Endothelial cell of umbilical vein (primary cell): ENCODE measurements around the gene SLC38A8. TPM values are rescaled to one million over a fixed set of nuclear protein-coding genes. Genes with fewer than 3 reads are reported as not detected.

ENCODE experiments used
- BruUV-seq: library from RNA; stranded (reverse); fragments of 400-500 nt; replicated peaks from 2 replicates; lab custom pipeline; 2021; lab: Mats Ljungman, UMichigan
- CTCF ChIA-PET: fragments of 300-600, 350-600 bp; sonication (Branson Sonifier 250); formaldehyde crosslinking; loops from one replicate; lab custom pipeline; 2021; ENCODE audit warnings: antibody characterized with exemption, inconsistent platforms; lab: Charles Lee
- POLR2A ChIA-PET: fragments of 300-600, 350-600 bp; sonication (Branson Sonifier 250); formaldehyde crosslinking; loops from one replicate; lab custom pipeline; 2021; ENCODE audit warnings: antibody characterized with exemption, inconsistent platforms; lab: Charles Lee
- DNase-seq: peaks from one replicate; pipeline ENCODE4 v3.0.0-alpha.2; 2011; ENCODE audit warnings: low read depth, low spot score
- FAIRE-seq: peaks from 2 replicates; lab custom pipeline; 2011; peaks lifted over from hg19 to GRCh38; lab: Jason Lieb, UNC
- H2AFZ ChIP-seq: 2 replicates; pipeline ENCODE4 v1.6.0; 2012; ENCODE audit warnings: low read depth, low read length, control low read depth, inconsistent platforms
- H3K27ac ChIP-seq: 2 replicates; pipeline ENCODE4 v1.5.1; 2011; ENCODE audit warnings: low read depth, mild to moderate bottlenecking, control low read depth, low read length, moderate library complexity; ENCODE audit not compliant: insufficient read depth
- H3K27me3 ChIP-seq, 2 experiments: 2 replicates each; pipeline versions ENCODE4 v1.6.0 to v1.6.1; 2011; ENCODE audit warnings: low read length in 2 of 2, mixed read lengths in 1 of 2; ENCODE audit not compliant: control insufficient read depth in 2 of 2, insufficient read depth in 2 of 2
- H3K36me3 ChIP-seq, 2 experiments: 2 replicates in 1 of 2; 3 replicates in 1 of 2; pipeline ENCODE4 v1.5.1; 2011; ENCODE audit warnings: low read length in 2 of 2, mild to moderate bottlenecking in 1 of 2, moderate library complexity in 1 of 2; ENCODE audit not compliant: control insufficient read depth in 2 of 2, insufficient read depth in 2 of 2; ENCODE audit errors: extremely low read depth in 1 of 2
- H3K4me1 ChIP-seq: 3 replicates; pipeline ENCODE4 v1.5.1; 2011; ENCODE audit warnings: mild to moderate bottlenecking, low read length; ENCODE audit not compliant: control insufficient read depth, insufficient read depth; ENCODE audit errors: extremely low read depth
- H3K4me2 ChIP-seq: 2 replicates; pipeline ENCODE4 v1.6.1; 2011; ENCODE audit warnings: low read length, control low read depth, mixed read lengths; ENCODE audit not compliant: insufficient read depth
- H3K4me3 ChIP-seq, 3 experiments: fragments of 200-600 bp in 1 of 3; sonication (generic), shearing (Covaris generic) in 1 of 3; replicated peaks in 1 of 3; 2 replicates each; pipeline ENCODE4 v1.5.1; 2011 to 2016; ENCODE audit warnings: control low read depth in 3 of 3, low read length in 3 of 3, mild to moderate bottlenecking in 2 of 3, inconsistent platforms in 1 of 3, low read depth in 1 of 3, moderate library complexity in 1 of 3; ENCODE audit not compliant: insufficient read depth in 1 of 3
- H3K79me2 ChIP-seq: 2 replicates; pipeline ENCODE4 v1.6.0; 2012; ENCODE audit warnings: low read length, inconsistent platforms; ENCODE audit not compliant: control insufficient read depth, insufficient read depth
- H3K9ac ChIP-seq: replicated peaks from 2 replicates; pipeline ENCODE3; 2011; ENCODE audit warnings: low read length, control low read depth; ENCODE audit not compliant: insufficient read depth; ENCODE audit errors: extremely low read depth
- H3K9me1 ChIP-seq: replicated peaks from 3 replicates; pipeline ENCODE4 v1.6.0; 2011; ENCODE audit warnings: mild to moderate bottlenecking, low read length; ENCODE audit not compliant: control insufficient read depth, insufficient read depth; ENCODE audit errors: extremely low read depth
- H3K9me3 ChIP-seq: replicated peaks from 2 replicates; pipeline ENCODE4 v1.5.1; 2012; ENCODE audit warnings: low read length, inconsistent platforms; ENCODE audit not compliant: control insufficient read depth, insufficient read depth
- H4K20me1 ChIP-seq: replicated peaks from 2 replicates; pipeline ENCODE3; 2011; ENCODE audit warnings: mild to moderate bottlenecking, low read length; ENCODE audit not compliant: control insufficient read depth, insufficient read depth; ENCODE audit errors: extremely low read depth
- CTCF ChIP-seq, 2 donors: IDR thresholded peaks; 1 replicate in 1 of 2; 2 replicates in 1 of 2; pipeline ENCODE4 v1.5.1; 2011; ENCODE audit warnings: low read length in 2 of 2, mild to moderate bottlenecking in 2 of 2, moderate library complexity in 2 of 2, control low read depth in 1 of 2, inconsistent platforms in 1 of 2, low read depth in 1 of 2; ENCODE audit not compliant: insufficient read depth in 1 of 2; ENCODE audit errors: extremely low read depth in 1 of 2
- EZH2 ChIP-seq: IDR thresholded peaks from 2 replicates; pipeline ENCODE4 v1.6.1; 2012; ENCODE audit warnings: borderline replicate concordance, low read depth, mild to moderate bottlenecking, moderate library complexity, low read length, inconsistent platforms; ENCODE audit not compliant: severe bottlenecking
- FOS ChIP-seq: IDR thresholded peaks from 2 replicates; pipeline ENCODE4 v1.6.1; 2011; ENCODE audit warnings: mild to moderate bottlenecking, low read length, moderate library complexity, borderline replicate concordance; ENCODE audit not compliant: insufficient read depth
- GATA2 ChIP-seq: IDR thresholded peaks from 2 replicates; pipeline ENCODE4 v1.7.0; 2011; ENCODE audit warnings: low read depth, mild to moderate bottlenecking, moderate library complexity, mixed read lengths, low read length; ENCODE audit not compliant: insufficient read length, insufficient read depth
- JUN ChIP-seq: IDR thresholded peaks from 2 replicates; pipeline ENCODE4 v1.6.1; 2011; ENCODE audit warnings: borderline replicate concordance, low read depth; ENCODE audit not compliant: insufficient read length, insufficient read depth
- MAX ChIP-seq: IDR thresholded peaks from 2 replicates; pipeline ENCODE4 v1.6.1; 2011; ENCODE audit not compliant: insufficient read depth, insufficient read length
- MYC ChIP-seq: IDR thresholded peaks from one replicate; pipeline ENCODE4 v1.6.1; 2011; ENCODE audit warnings: mild to moderate bottlenecking, low read depth, low read length
- POLR2A ChIP-seq: IDR thresholded peaks from 2 replicates; pipeline ENCODE4 v1.6.1; 2012; ENCODE audit warnings: low read depth, mild to moderate bottlenecking, control low read depth, low read length
- POLR2AphosphoS5 ChIP-seq: IDR thresholded peaks from 2 replicates; pipeline ENCODE4 v1.6.1; 2012; ENCODE audit warnings: low read depth, mild to moderate bottlenecking, control low read depth, low read length, moderate library complexity; ENCODE audit not compliant: insufficient read depth
- dilution Hi-C: fragments of 300-500 bp; cut with MboI; formaldehyde crosslinking; loops from one replicate; pipeline ENCODE4 v1.15.0; 2019; ENCODE audit warnings: low sequenced_read_pairs; ENCODE audit not compliant: extremely low pct_ligation_motif_present
- intact Hi-C: fragments of 100-400 bp; cut with micrococcal nuclease; formaldehyde crosslinking; loops from one replicate; pipeline ENCODE4 v1.10.0; 2022
- polyA plus RNA-seq, 4 experiments: library from polyadenylated mRNA; depleted of rRNA in 3 of 4; stranded (reverse) in 3 of 4; unstranded in 1 of 4; fragments of >200 nt; gene quantifications; 2 replicates each; pipeline versions ENCODE4 v1.2.1 to v1.2.3, GENCODE V29; 2011 to 2012; ENCODE audit warnings: missing spikeins in 1 of 4
- total RNA-seq: library from RNA; stranded (reverse); gene quantifications from 2 replicates; pipeline ENCODE4 v1.2.3, GENCODE V29; 2021

SLC38A8 gene
- total and polyA plus RNA-seq, 2 donors (not counting 3 experiments of a cell fraction or from before 2014, with no cell fraction given), result not detected

- no peaks in the 10 kb centered on the region for H3K79me2 ChIP-seq
- no peaks in the 10 kb centered on the region for H4K20me1 ChIP-seq
- DNase-seq (no peak), FAIRE-seq (no peak)
- H3K4me3 ChIP-seq, result no peak overlapping the region
- TF ChIP-seq POLR2A (no peak), EZH2 (no peak), CTCF (IDR thresholded peaks at IDR 0.05; ENCODE audit: extremely low read depth in 1 of 2, insufficient read depth in 1 of 2, low read depth in 1 of 2, low read length in 2 of 2) (no peak), POLR2AphosphoS5 (no peak), MAX (no peak), FOS (no peak), MYC (no peak), GATA2 (no peak), JUN (no peak)
- peaks cover 0 to 10% of the 10 kb centered on the region in 2 experiments for H3K36me3 ChIP-seq
- peaks cover 0 to 4% of the 10 kb centered on the region in 2 experiments for H3K27me3 ChIP-seq
- no peak overlapping the region for H3K4me2 ChIP-seq
- H3K9ac ChIP-seq, result no peak overlapping the region
- intact Hi-C loops, result no loop called here
- H3K9me3 ChIP-seq, result no peaks in the 10 kb centered on the region
- POLR2A ChIA-PET, result no interaction called here
- no TSS peak for BruUV-seq
- dilution Hi-C loops, result no loop called here
- CTCF ChIA-PET, result interaction anchor here (1.2 kb wide), 1 partner anchor 91 kb away, joined by 3 read pairs; no protein-coding TSS in a partner anchor
- no peaks in the 10 kb centered on the region for H3K9me1 ChIP-seq
- no peaks in the 10 kb centered on the region for H3K4me1 ChIP-seq
- H3K27ac ChIP-seq, result no peak overlapping the region
- H2AFZ ChIP-seq, result no peak overlapping the region
Measured at GRCh38 chr16:84047626-84048025, 5.0 kb upstream of the SLC38A8 start.
